NCI-H128 (cell line): ENCODE results near the gene GLP2R.
"Not testable (repeated sequence)": the region's sequence is repeated elsewhere in the genome, so short reads cannot be mapped to it uniquely, and the experiment has no call there.

ENCODE experiments used
- DNase-seq: peaks from one replicate; lab custom pipeline; 2025; ENCODE audit not compliant: unreplicated experiment; lab: John Stamatoyannopoulos, UW

GLP2R gene

DNA sequence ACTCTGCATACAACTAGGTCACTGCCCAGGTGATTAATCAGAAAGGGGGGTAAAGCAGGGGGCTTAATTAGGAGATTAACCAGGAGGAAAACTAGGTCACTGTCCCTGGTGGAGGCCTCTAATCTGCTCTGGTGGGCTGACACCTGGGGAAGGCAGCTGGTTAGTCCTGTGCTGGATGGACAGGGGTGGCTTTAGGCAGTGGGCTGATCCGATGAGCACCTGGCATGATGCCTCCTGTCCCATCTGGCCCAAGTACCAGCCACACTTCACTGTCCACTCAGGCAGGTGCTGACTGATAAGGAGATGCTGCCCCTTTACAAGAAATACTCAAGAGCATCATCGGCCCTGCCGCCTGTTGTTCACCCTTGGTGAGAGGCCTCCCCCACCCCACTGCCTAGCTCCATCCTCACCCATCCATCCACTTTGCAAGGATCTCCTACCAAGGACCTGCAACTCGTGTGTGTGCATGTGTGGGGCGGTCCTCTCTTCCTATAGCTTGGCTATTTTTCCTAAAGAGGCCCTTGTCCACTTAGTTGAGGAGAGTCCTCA is 93.2 kb downstream of the GLP2R start:
- no peak for DNase-seq

- DNase-seq = not testable (repeated sequence)
Observed at GRCh38 chr17:9921216-9921615, 95.5 kb downstream of the GLP2R start.

DNA sequence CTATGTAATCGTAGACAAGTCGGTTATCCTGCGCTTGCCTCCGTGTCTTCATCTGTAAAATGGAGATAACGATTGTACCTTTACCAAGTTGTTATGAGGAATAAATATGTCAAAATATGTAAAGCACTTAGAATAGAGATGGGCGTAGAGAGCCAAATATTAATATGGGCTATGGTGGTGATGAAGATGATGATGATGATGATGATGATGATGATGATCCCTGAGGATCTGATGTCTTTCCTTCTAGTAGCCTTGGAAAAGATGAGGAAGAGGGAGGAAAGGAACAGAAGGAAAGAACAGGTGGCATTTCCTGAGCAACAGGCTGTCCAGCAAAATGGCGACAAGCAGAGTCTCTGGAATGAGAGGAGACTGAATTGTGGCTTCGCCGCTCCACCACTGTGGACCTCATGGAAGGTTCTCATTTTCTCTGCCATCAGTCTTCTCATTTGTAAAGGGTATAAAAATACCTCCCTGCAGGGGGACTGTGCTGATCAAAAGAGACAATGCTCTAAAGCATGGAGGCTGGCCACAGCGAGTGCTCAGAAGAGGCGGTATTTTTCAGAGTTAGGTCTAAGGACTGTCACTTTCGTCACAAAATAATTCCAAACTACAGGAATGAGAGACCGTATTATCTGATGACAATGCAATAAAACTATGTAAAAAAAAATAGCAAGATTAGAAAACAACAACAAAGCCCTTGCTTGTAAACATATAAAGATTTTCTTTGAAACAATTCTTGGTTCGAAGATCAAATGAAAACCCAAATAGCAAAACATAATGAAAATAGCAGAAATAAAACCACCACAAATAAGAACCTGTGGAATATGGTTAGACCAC is 96.5 kb downstream of the GLP2R start:
- DNase-seq = no peak

DNA sequence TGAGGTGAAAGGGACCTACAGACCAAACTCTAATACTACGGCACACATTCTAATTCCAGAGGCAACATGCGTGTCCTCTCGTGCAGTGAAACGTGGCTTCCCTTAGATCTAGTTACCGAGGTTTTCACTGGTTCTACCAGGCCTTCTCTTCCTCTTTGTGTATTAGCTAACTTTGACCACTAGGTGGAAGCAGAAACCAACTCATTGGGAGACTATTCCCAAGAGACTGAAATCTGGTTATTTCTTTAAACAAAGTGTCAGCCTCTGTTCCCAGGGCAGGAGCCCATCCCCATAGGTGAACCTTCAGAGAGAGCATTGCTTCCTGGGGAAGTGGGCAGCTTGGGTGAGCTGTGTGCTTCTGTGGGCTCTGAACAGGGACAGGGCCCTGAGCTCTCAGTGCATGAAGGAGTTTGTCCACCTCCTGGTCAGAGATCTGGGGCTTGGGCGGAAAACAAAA is 99.0 kb downstream of the GLP2R start:
- DNase-seq = no peak

DNA sequence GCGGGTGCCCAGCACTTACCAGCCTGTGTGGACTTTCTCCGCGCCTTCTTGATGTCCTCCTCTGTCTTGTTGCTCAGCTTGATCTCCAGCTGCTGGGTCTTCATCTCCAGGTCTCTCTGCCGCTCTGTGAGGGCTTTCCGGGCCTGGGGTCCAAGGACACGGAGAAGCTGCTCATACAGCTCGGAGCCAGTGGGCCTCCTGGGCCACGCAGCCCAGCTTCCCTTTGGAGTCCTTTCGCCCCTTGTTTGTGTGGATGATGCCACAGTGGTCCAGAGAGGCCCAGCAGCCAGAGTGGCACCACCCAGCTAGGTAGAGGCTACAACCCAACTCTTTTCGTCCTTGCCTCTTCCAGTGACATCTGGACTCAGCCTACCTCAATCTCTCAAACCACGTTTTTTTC is 99.7 kb downstream of the GLP2R start:
- DNase-seq = no peak

DNA sequence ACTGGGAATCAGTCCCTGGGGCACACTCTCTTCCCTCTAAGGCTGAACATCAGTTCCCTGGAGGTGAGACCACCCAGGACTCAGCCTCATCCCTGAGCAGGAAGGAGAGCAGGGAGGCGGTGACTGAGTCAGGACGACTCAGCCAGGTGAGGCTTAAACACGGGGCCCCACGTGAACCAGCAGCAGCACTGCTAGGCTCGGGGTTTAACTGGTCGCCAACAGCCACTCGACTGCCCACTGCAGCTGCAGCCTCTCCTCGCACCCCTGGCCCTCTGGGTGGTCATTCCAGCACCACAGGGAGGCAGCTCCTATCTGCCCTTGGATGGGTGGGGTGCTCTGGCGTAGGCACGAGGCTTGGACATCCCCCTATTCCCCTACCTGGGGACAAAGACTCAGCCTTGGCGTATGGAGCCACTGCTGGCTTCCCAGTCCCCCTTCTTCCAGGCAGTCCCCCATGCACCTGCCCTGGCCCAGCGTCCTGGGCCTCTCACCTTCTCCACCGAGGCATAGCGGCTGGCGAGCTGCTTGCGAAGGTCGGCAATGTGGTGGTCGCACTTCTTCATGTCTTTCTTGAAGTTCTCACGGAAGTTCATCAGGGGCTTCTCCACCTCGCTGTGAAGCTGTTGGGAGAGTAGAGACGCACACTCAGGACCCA is 100.6 kb downstream of the GLP2R start:
- no peak for DNase-seq

DNA sequence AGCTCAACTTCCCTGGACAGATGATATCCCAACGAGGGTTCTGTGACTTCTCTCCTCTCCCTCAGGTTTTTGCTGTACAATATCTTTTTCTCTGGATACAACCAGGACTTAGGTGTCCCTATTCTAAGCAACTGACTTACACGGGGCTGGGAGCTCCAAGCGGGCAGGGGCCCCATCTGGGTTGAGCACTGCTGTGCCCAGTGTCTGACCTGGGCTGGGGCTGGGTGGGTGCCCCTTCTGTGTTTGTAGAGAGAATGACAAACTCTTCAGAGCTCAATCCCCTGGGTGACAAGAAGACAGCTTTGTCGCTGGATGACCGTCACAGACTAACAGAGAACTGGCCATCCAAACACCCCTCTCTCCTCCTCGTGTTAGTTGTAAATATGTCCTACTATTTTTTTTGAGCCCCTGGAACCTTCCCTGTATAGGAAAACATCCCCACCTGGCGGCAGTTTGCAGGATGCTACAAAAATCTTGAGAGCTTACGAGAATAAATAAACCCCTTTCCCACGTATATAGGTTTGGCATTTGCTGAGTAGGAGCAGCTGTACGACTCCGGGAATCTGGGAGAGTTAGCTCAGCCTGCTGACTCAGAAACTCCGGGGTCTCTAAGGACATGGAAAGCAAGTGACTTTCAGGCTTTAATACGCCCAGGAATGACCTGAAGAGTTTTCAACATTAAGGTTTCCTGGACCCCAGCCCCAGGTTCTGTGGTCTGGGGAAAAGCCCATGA is 103.0 kb downstream of the GLP2R start:
- DNase-seq = no peak

DNA sequence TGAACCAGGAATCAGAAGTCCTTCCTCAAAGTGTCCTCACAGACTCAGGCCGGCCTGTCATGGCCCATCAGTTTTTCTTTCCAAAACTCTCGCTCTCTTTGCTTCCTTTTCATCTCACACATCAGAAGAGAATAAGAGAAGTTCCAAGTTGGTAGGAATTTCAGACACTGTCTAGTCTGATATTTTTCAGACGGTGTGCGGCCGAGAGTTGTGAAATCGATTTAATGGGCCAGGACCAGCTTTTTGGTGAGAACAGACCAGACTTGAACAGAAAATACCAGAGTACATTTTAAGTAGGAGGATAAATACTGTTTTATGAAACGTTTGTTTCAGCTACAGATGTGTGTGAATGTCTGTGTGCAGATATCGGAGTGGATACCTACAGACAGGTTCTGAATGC is 104.1 kb downstream of the GLP2R start:
- no peak for DNase-seq

- no peak for DNase-seq
Observed at GRCh38 chr17:9931144-9931741, 105.5 kb downstream of the GLP2R start.

DNA sequence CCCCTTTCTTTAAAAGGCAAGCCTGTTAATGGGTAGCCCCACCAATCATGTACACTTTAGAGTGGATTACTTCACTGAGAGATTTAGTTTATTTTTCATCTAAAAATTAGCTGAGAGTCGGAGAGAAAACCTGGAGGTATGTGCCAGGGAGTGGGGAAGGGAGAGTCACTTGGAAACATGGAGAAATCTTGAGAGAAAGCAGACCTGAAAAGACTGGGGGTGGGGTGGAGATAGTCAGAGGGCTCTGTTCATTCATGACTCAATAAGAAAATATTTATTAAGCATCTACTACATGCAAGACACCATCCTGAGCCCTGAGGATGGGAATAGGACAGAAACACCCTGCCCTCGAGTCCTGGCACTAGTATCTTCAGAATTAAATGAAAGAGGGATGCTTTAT is 106.8 kb downstream of the GLP2R start:
- no peak for DNase-seq

GRCh38 chr17:9934331-9934730 is 108.6 kb downstream of the GLP2R start:
- DNase-seq = no peak

- no peak for DNase-seq
Observed at GRCh38 chr17:9935408-9935807, 109.7 kb downstream of the GLP2R start.

DNA sequence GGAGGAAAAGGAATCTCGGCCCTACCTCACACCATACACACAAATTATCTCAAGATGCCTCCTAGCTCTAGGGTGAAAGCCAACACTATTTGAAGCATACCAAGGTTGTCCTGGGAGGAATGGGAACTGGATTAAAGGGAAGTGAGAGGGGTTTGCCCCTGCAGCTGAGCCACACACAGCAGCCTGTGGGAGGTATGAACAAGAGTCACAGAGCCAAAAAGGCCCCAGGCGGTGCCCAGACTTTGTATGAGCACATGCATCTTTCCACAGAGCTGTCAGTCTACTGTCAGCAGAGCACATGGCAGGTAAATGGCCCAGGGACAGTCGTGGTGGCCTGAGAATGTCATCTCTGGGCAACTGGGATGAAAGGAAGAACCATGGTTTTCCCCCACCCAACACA is 110.4 kb downstream of the GLP2R start:
- no peak for DNase-seq

DNA sequence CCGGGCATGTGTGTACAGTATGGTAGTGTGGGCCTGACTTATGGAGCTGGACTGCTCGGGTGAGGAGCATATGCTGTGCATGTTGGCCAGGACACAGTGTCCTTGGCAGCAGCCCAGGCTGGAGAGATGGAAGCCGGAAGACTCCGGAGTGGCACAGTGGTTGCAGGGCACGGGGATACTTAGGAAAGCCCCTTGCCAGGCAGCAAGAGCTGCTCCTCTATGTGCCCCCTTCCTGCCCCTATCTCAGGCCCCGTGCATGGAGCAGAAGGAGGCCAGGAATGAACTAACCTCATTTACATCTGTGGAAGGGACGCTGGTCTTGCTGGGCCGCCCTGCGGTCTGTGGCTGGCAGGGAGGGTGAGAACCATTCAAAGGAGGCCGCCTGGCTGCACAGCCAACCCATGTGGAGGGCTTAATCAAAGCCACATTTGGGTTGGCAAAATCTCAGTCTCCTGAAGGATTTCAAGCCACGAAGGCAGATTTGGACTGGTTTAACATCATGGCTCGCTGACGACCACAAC is 111.6 kb downstream of the GLP2R start:
- no peak for DNase-seq

GRCh38 chr17:9937901-9938300 is 112.2 kb downstream of the GLP2R start:
- no peak for DNase-seq

- DNase-seq = no peak
Observed at GRCh38 chr17:9938764-9939163, 113.0 kb downstream of the GLP2R start.

DNA sequence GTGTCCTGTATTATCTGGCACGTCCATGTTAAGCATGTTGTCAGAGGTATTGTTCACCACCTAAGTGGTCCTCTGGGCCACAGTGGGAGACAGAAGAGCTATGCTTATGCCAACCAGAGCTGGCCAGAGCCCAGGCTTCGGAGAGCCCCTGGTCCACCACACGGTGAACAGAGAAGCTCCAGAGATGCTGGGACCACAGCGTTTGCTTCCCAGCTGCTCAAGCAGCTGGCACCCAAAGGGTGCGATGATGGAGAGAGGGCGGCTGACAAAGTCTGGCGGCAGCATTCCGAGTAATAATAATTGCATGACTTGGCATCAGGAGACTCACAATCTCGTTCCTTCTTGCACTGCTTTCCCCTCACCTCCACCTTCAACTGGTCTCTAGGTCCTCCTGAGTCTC is 115.1 kb downstream of the GLP2R start:
- no peak for DNase-seq

- DNase-seq = no peak
Observed at GRCh38 chr17:9941305-9941704, 115.6 kb downstream of the GLP2R start.
